HG03565 (cell line): ENCODE results near the gene CCDC24.

Source experiments
- ATAC-seq: cut with Tn5 transposase; IDR thresholded peaks from one replicate; pipeline ENCODE4 v1.9.1; 2021; ENCODE audit warnings: mild to moderate bottlenecking, moderate library complexity; ENCODE audit not compliant: unreplicated experiment

CCDC24 gene

DNA sequence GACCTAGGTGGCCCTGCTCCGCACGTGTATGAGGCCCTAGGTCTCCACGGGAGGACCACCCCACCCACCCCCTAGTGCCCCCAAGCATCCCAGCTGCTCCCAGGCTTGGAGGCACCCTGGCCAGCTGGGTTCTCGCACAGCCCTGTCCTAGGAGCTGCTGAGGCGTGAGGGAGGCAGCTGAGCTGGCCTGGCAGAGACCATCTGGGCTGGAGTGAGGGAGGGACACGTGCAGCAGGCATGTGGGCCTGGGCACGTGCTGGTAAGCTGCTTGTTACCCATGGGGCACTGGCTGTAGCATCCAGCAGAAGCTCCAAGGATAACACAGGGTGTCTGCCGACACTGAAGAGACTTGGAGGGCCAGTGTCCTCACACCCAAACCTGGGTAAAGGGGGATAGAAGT, 29.8 kb downstream of the CCDC24 start:
- ATAC-seq: no peak

DNA sequence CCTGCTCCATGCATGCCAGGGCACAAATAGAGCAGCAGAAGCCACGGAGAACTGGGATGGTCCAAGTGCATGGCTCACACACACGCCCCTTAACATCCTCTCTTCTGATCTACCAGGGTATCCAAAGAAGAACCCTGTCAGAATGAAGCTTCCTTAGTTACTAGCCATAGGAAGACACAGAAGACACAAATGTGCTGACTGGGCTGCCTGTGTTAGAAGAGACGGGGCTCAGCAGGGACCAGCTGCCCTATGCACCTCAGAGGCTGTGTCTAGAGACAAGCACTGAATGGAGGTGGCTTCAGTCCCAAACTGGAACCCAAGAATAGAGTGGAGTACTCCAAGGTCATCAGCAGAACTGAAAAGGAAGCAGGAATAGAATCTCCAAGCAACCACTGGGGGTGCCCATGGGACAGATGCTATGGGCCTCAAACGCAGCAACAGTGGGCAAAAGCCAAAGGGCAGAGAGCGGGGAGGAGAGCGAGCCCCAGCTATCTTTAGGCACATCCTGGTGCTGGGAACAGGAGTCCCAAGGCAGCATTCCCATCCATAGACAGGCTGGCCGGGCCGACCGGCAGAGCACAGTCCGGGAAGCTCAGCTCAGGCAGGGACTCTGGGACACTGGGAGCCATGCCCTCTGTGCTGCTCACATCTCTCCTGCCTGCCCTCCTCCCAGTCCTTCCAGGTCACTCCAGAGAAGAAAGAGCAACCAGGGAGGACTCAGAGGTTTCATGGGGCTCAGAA, 30.4 kb downstream of the CCDC24 start:
- ATAC-seq: no peak

DNA sequence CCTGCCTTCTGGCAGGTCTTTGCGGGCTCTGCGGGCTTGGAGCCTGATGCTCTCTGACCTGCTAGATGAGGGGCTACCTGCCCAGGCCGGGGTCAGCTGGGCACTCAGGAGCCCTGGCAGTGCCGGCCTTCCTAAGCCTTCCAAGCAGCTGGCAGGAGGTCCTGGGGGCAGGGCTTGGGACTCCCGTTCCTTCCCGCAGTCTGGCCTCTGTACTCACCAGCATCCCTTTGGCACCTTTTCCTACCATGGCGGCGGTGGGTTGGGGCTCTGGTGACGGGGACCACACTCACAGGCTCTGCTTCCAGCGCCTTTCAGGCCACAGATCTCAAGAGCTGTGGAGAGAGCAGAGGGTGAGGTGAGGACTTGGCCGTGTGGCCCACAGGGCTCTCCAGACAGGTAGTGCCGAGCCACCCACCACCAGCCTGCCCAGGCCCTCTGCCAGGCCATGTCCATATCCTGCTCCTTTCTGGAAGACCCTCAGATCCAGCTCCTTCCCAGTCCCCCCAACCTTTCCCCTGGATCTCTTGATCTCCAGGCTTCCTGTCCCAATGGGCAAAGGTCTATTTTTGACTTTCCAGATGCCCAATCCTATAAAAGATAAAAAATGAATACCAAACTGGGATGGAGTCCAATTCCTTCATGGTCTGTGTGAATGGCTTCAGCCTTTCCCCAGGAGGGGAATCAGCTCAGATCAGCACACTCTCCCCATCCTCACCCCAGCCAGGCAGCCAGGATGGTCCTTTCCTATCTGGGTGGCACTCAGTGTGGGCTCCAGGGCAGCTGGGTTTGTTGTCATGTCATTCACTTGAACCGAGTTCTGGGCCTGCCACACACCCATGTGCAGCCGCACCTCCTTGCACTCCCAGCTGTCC, 32.9 kb downstream of the CCDC24 start:
- ATAC-seq: no peak

DNA sequence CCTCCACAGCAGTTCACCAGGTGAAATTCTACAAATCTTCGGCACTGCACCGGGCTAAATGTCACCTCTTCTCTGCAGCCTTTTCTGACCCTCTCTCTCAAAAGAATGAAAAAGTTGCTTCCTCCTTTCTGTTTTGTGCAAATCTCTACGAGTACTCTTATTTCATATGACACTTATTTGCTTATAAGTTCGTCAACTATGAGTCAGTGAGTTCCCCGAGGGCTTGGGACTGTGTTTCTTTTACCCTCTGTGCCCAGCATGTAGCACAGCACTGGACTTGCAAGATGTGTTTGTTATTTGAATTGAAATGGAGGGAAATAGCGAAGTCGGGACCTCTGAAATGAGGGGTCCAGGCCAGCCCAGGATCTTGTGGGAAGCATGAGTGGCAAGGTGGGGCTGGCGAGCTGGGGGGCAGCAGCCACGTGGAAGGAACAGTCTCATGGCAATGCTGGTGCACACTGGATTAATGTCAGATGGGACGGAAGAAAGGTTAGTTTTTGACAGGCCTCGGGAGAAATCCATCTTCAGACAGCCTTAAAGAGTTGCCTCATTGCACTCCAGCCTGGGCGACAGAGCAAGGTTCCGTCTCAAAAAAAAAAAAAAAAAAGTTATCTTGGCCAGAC, 33.6 kb downstream of the CCDC24 start:
- no peak for ATAC-seq

DNA sequence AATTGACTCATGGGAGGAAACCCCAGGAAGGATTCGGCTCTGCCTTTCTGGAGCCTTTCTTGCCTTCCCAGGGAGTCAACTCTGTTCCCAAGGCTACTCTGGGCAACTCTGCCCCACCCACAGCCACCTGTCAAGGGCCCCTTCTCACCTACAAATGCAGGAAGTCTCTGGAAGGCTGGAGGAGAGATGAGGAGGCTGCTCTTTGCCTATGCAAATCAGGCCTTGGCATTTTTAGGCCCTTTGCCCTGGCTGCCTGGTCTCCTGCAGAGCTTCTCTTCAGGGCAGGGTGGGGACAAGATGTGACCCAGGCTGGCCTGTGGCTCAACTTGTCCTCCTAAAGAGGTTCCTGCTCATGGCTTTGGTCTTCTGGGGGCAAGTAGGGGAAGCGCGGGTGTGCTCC, 34.4 kb downstream of the CCDC24 start:
- no peak for ATAC-seq

DNA sequence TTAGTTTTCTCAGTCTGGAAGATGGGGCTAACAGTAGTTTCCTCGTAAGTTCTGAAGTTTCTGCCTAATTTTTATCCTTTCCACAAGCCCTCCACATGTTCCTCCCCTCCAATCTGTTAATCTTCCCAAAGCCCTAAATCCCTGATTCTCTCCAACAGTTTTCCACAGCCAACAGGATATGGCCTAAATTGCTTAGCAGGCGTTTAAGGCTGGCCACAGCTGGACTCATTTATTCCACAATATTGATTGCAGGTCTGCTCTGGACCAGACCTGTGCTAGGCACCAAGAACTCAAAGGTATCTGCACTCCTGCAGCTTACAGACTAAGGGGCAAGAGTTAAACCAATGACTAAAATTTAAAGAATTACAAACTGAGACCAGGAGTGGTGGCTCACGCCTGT, 35.9 kb downstream of the CCDC24 start:
- ATAC-seq: no peak

DNA sequence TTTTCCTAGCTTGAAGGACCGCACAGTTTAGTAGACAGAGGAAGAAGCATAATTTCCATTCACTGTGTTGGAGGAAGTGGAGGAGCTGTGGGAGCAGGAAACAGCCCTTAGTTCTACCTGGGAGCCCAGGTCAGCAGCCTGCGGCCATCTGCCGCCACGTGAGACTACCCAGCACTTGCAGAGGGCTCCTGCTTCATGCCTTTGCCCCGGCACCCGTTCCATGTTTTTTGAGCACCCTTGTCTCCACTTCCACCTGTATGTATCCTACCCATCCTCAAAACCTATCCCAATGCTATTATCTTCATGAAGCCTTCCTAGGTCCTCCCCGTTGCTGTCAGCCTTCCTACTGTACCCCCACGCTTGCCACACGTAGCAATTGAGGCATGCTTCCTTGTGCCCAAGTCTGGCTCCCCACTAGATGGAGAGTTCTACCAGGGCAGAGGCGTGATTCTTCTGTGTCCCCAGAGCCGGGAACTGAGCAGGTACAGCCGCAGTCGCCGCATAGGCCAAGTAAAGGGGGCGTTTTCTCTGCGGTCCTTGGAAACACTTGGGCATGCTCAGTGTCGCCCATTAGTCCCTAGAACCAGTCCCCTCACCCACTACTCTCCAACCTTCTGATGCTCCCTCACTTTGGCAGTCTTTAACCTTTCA, 38.0 kb downstream of the CCDC24 start:
- ATAC-seq: peak; percentile 8

DNA sequence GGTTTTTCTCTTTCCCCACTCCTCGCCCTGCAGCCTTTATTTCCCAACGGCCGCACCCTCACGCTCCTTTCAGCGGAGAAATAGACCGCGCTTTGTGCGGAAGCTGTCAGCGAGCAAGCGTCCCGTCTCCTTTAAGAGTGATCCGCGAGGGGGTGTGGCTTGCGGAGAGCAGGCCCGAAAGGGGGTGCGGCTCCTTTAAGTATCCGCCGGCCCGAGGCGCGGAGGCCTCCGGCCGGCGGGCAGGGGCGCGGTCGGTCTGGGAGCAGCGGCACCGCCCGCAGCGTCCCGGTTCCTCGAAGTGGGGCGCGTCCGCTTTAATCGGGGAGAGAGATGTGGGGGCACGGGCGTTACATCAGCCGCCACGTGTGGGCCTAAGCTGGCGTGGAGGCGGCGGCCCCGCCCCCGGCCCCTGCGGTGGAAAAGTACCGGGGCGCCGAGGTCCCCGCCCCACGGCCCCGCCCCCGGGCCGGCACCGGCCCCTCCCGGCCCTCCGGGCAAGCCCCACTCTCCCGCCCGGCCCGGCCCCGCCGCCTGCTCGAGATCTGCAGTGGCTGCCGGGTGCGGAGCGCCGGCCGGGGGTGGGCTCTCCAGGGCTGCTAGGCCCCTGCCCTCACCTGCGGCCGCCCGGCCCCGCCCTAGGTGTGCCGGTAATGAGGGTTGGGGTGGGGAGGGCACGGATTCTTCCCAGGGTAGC, 38.7 kb downstream of the CCDC24 start:
- peak; percentile 70 for ATAC-seq

DNA sequence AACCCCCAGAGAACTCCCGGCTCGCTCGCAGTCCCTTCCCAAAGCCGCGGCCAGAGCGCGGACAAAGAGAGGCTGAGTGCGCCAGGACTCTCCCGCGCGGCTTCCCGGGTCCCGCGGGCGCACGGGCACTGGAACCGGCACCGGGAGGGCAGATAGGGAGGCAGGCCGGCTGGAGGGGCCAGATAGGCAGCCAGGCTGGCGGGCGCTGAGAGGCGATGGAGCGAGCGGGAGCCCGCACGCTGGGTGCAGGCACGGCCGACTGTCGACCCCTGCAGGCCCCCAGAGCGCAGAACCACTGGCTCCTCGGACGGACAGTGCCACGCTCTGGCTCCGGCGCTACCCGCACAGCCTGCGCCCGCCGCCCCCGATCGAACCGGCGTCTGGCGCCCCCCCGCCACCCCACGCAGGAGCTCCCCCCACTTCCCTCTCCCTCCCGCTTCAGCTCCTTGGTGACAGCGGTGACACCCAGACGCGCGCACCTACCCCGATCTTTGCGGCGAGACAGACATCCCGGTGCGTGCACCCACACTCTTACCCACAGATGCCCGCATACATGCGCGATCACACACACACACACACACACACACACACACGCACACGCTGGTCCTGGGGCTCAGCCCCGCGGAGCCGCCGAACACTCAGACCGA, 39.3 kb downstream of the CCDC24 start:
- ATAC-seq: peak; percentile 13

DNA sequence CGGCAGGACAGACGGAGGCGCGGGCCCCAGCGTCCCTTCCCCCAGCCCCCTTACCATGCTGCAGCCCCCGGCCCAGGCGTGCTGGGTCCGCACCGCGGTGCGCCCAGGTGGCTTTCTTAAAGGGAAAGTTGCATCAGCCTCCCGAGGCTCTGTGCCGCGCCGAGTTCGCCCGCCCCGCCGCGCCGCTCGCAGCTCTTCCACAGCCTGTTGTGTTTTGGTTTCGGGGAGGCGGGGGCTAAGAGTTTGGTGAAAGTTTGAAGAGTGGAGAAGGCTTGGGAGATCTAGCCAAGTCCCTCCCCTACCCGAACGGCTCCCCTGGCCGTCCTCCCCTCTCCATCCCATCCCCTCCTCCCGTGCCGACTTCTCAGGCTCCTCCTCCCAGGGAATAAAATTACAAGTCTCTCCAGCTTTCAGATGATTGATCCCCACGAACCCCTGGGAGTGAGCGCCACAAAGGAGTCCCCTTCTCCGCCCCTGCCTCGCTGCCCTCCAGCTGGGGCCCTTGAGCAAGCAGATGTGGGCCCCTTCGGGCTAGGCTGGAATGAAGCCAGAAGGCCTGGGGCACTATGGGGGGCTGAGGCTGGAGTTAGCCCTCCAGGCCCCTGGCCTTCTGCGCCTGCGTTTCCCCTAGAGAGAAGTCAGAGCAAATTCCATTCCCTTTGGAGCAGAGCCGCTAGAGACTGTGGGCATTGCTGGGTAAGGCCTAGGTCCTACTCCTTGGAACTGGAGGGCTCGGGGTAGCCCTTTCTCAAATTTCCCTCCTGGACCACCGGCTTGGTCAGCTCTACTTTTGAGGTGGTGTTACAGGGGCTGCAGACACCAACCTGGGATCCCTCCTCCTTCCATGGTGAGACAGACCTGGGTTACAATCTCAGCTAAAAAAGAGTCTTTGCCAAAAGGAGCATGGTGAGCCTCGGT, 40.1 kb downstream of the CCDC24 start, which contains the start of gene SLC6A9:
Gene SLC6A9, minus strand, starts transcription at position 211 of the 918 bp plus-strand sequence. CDS start 7,185 bp downstream, outside the sequence.
- no peak for ATAC-seq

DNA sequence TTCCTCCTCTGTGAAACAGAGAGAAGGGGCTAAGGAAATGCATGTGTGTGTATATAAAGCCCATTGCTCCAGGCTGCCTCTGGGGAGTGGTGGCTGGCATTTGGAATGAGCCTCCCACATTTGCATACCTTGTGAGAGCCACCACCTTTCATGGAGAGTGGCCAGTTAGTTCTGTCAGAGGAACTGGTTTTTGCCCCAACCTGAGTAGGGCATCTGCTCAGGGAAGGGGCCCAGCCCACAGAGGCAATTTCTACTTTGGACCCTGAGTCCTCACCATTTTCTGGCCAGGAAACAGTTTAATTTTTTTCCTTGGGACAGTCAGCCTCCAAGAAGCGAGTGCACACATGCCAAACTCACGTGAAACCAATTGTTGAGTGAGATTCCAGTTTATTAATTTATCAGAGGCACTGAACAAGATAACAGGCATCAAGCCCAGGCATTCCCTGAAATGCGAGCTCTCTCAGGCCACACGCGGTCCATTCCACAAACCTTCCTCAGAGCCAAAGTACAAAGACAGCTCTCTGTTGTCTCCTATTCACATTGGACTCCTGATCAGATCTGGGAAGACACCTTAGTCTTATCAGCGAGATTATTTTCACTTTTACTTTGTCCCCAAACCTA, 40.9 kb downstream of the CCDC24 start:
- ATAC-seq: no peak

DNA sequence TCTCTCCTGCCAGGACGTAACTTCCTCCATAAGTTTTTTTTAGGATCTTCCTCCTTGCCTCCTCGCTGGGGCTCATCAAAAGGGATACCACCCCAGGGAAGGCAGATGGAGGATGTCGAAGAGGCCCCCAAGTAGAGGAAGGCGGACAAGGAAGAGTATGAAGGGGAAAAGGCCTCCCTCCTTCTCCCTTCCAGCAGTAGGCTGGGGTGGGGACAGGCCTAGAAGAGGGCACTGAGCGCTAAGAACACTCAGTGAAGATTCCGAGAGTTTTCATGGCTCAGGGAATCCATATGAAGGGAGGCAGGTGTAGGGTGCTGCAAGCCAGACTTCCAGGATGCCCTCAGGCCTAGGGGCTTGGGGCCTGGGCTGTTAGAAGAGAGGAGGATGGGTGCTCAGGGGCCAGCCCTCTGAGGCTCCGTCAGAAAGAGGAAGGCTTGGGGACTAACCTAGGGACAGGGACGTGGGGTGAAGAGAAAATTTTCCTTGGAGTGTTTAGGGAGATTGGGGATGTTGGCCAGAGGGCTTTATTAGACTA, 41.7 kb downstream of the CCDC24 start:
- no peak for ATAC-seq

DNA sequence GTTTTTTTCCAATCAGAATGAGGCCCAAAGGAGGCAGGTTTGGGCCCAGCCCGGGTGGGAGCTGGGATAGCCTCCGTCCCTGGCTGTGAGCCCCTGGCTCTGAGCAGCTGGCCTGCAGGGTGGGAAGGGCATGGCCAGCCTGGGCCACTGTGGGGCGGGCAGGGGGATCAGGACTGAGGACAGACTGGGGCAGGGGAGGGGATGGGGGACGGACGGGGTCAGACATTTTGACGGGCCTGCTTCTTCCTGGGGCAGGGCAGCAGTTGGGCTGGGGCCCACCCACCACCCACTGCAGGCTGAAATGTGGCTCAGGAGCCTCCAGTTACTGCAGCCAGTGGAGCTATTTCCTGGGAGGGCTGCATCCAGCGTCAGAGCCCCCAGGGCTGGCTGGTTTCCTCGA, 42.4 kb downstream of the CCDC24 start:
- ATAC-seq: no peak

DNA sequence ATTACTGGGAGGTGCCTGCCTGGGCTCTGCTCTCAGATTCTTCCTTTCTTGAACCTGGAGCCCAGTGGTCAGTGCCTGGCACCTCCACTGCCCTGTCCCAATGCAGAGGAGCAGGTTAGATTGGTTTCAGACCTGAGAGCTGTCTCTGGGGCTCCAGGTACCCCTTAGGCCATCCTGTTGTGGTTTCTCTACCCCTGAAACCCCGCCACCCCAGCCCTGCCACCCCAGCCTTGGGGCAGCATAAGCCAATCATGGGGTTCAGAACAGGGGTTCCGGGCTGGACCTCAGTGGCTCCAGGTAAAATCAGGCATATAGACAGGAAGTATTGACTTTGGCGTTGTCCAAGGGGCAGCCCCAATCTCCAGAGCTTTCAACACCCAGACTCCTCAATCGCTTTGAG, 43.0 kb downstream of the CCDC24 start:
- ATAC-seq: no peak

DNA sequence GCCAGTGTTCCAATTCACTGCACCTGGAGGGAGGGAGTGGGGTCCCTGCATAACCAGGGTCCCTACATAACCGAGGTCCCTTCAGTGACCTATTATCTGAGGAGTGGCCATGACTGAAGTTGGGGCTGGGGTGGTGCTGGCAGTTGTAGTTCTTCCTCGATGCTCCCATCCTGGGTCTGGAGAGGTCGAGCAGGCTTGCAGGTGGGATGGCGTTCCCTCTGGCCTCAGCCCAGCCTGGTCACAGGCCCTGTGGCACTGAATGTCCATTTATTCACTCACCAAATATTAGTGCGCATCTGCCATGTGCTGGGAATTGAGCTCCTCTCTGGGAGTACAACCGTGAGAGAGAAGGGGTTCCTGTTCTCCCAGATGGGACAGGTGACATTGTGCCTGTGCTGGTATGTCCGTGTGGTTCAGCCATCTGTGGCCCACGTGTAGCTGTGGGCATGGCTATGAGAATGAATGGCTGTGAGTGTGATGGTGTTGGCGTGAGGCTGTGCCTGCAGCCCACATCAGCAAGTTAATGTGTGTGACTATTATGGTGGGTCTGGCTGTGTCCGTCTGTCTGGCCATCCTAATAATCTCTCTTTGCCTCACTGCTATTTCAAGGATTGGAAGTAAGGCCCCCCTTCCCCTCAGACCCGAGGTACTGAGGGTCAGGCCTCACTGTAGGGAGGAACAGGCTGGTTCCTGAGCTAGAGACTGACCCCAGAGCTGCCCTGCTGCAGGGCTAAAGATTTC, 43.7 kb downstream of the CCDC24 start:
- no peak for ATAC-seq

DNA sequence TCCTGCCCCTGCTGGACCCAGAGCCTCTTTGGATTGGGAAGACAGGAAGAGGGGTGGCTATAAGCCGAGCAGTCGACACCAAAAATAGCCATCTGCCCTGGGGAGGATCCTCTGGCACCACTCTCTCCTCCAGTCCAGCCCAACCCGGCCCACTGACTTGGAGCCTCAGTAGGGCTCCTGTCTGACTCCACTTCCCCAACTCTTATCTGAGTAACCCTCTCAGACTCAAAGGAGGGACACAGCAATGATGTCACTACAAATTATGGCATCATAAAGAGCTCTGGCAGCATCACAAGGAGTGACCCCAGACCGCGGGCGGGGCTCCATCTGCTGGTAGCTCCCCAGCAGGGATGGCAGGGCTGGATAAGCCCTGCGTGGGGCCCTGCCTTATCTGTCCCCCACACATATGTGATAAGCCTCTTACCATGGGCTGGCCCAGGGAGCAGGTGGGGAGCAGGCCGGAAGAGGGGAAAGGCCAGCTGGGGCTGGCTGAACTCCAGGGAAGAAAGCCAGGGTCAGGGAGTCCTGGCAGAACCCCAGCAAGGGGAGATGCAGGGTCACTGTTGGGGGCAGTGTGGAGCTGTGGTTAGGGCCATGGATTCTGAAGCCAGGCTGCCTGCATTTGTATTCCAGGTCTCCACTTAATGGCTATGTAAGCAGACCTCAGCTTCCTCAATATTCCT, 44.5 kb downstream of the CCDC24 start:
- ATAC-seq: no peak
